Brain microvascular endothelial cell (primary cell): ENCODE measurements around the gene OLFML1.

Source experiments
- DNase-seq: peaks from one replicate; pipeline ENCODE4 v3.0.0-alpha.2; 2020
- H3K27ac ChIP-seq: fragments of 250-450 bp; sonication (Bioruptor Pico); 2 replicates; pipeline ENCODE4 v1.5.1; 2020; ENCODE audit warnings: mild to moderate bottlenecking, moderate library complexity
- H3K27me3 ChIP-seq: fragments of 250-450 bp; sonication (Bioruptor Pico); replicated peaks from 2 replicates; pipeline ENCODE4 v1.5.1; 2020; ENCODE audit warnings: mild to moderate bottlenecking
- H3K36me3 ChIP-seq: fragments of 250-450 bp; sonication (Bioruptor Pico); replicated peaks from 2 replicates; pipeline ENCODE4 v1.5.1; 2020; ENCODE audit warnings: mild to moderate bottlenecking
- H3K4me3 ChIP-seq: 2 replicates; pipeline ENCODE4 v1.5.1; 2011; ENCODE audit warnings: low read depth, mild to moderate bottlenecking, control low read depth, low read length, moderate library complexity
- CTCF ChIP-seq: IDR thresholded peaks from 2 replicates; pipeline ENCODE4 v1.5.1; 2011; ENCODE audit warnings: low read depth, mild to moderate bottlenecking, moderate library complexity, low read length, control low read depth, inconsistent platforms; ENCODE audit errors: missing control alignments
- in situ Hi-C: cut with HindIII; loops from 2 replicates; pipeline ENCODE4 v1.10.0; 2017; ENCODE audit warnings: low sequenced_read_pairs, low pct_ligation_motif_present

OLFML1 gene

GRCh38 chr11:7549681-7550080 is 64.4 kb downstream of the OLFML1 start:
- in situ Hi-C loops: no loop called here
- Histone ChIP-seq H3K4me3 (no peak overlapping the region), H3K36me3 (no peaks in the 10 kb centered on the region), H3K27ac (no peak overlapping the region), H3K27me3 (no peaks in the 10 kb centered on the region)
- no peak for DNase-seq
- TF ChIP-seq CTCF: no peak

- no peak for TF ChIP-seq CTCF
- Histone ChIP-seq H3K36me3 (no peaks in the 10 kb centered on the region), H3K27ac (no peak overlapping the region), H3K4me3 (no peak overlapping the region), H3K27me3 (no peaks in the 10 kb centered on the region)
- in situ Hi-C loops: no loop called here
- no peak for DNase-seq
Measured at GRCh38 chr11:7551571-7551970, 66.3 kb downstream of the OLFML1 start.

GRCh38 chr11:7552666-7553065 is 67.4 kb downstream of the OLFML1 start:
- in situ Hi-C loops: no loop called here
- no peaks in the 10 kb centered on the region for H3K36me3 ChIP-seq

GRCh38 chr11:7555052-7555699 is 69.9 kb downstream of the OLFML1 start:
- H3K27me3 ChIP-seq: no peaks in the 10 kb centered on the region
- H3K27ac ChIP-seq: no peak overlapping the region
- DNase-seq: no peak
- in situ Hi-C loops: no loop called here
- no peaks in the 10 kb centered on the region for H3K36me3 ChIP-seq
- H3K4me3 ChIP-seq: no peak overlapping the region
- no peak for TF ChIP-seq CTCF

More at GRCh38 chr11:7552666-7553065, 67.4 kb downstream of the OLFML1 start:
- H3K27ac ChIP-seq: no peak overlapping the region
- DNase-seq: no peak
- no peak overlapping the region for H3K4me3 ChIP-seq
- TF ChIP-seq CTCF: no peak
- H3K27me3 ChIP-seq: no peaks in the 10 kb centered on the region

GRCh38 chr11:7558046-7558445 is 72.7 kb downstream of the OLFML1 start:
- H3K4me3 ChIP-seq: no peak overlapping the region
- no peak overlapping the region for H3K27ac ChIP-seq
- TF ChIP-seq CTCF: no peak
- H3K27me3 ChIP-seq: no peaks in the 10 kb centered on the region
- no peaks in the 10 kb centered on the region for H3K36me3 ChIP-seq
- in situ Hi-C loops: no loop called here
- no peak for DNase-seq
